ENCODE measurements around the gene FLACC1. TPM values are rescaled to one million over a fixed set of nuclear protein-coding genes. Genes with fewer than 3 reads are reported as not detected.

Gene FLACC1
- total RNA-seq, 1 experiment from 2014 or later = 0.87 TPM

GRCh38 chr2:201360256-201360655, 3.1 kb upstream of the FLACC1 start:
- intact Hi-C loops (cut with micrococcal nuclease; ENCODE audit: unreplicated experiment) = loop anchor here (5.0 kb wide), 1 partner anchor 178 kb away; the partner anchor contains the start of gene CASP10
- Histone ChIP-seq H3K36me3 (ENCODE audit: low read depth) (no peaks in the 10 kb centered on the region), H3K79me2 (ENCODE audit: low read depth) (no peaks in the 10 kb centered on the region), H4K20me1 (ENCODE audit: insufficient read depth) (no peaks in the 10 kb centered on the region), H2AFZ (no peak overlapping the region), H3K4me3 (no peak overlapping the region), H3K4me1 (replicated peaks; ENCODE audit: insufficient read depth) (peaks cover 7% of the 10 kb centered on the region; the same call in 1 of the 2 replicates), H3F3A (ENCODE audit: insufficient read depth, low read depth) (no peaks in the 10 kb centered on the region), H3K27ac (no peak overlapping the region), H3K9me2 (ENCODE audit: insufficient read depth) (no peaks in the 10 kb centered on the region), H3K9me3 (ENCODE audit: insufficient read depth, low read depth) (peaks cover 8% of the 10 kb centered on the region; the same call in 1 of the 2 replicates), H3K27me3 (ENCODE audit: insufficient read depth, low read depth) (no peaks in the 10 kb centered on the region), H3K4me2 (no peak overlapping the region)
- DNase-seq = no peak
- no TSS peak for BruUV-seq (replicated peaks)
- TF ChIP-seq CTCF (conservative IDR thresholded peaks at IDR 0.05) (no peak), EZH2 (IDR thresholded peaks at IDR 0.05; ENCODE audit: low read depth) (no peak)
- ChIA-PET POLR2A (ENCODE audit: unreplicated experiment) (no interaction called here), CTCF (no interaction called here)

- DNase-seq = peak; percentile 29 to 81
- H3K4me2 ChIP-seq = no peak overlapping the region
- no peak overlapping the region for H2AFZ ChIP-seq
- H3K9me2 ChIP-seq (ENCODE audit: insufficient read depth) = no peaks in the 10 kb centered on the region
- POLR2A ChIA-PET (ENCODE audit: unreplicated experiment) = no interaction called here
- no TSS peak for BruUV-seq (replicated peaks)
- CTCF ChIA-PET = interaction anchor here (0.6 kb wide), 1 partner anchor 284 kb away, joined by 4 read pairs; no protein-coding TSS in a partner anchor
- no peak overlapping the region for H3K4me3 ChIP-seq
- no peaks in the 10 kb centered on the region for H3K36me3 ChIP-seq (ENCODE audit: low read depth)
- intact Hi-C loops (cut with micrococcal nuclease; ENCODE audit: unreplicated experiment) = no loop called here
- H3K27me3 ChIP-seq (ENCODE audit: insufficient read depth, low read depth) = no peaks in the 10 kb centered on the region
- no peaks in the 10 kb centered on the region for H3F3A ChIP-seq (ENCODE audit: insufficient read depth, low read depth)
- H4K20me1 ChIP-seq (ENCODE audit: insufficient read depth) = no peaks in the 10 kb centered on the region
- H3K27ac ChIP-seq = no peak overlapping the region
- peaks cover 7% of the 10 kb centered on the region; the same call in 1 of the 2 replicates for H3K4me1 ChIP-seq (replicated peaks; ENCODE audit: insufficient read depth)
- no peak for TF ChIP-seq EZH2 (IDR thresholded peaks at IDR 0.05; ENCODE audit: low read depth)
- TF ChIP-seq CTCF (conservative IDR thresholded peaks at IDR 0.05) = no peak
- H3K9me3 ChIP-seq (ENCODE audit: insufficient read depth, low read depth) = peaks cover 8% of the 10 kb centered on the region; the same call in 1 of the 2 replicates
- H3K79me2 ChIP-seq (ENCODE audit: low read depth) = no peaks in the 10 kb centered on the region
Measured at GRCh38 chr2:201358684-201359083, 1.5 kb upstream of the FLACC1 start.

- CTCF ChIA-PET = no interaction called here
- no peak overlapping the region for H3K4me3 ChIP-seq
- no peaks in the 10 kb centered on the region for H3K27me3 ChIP-seq (ENCODE audit: insufficient read depth, low read depth)
- TF ChIP-seq CTCF (conservative IDR thresholded peaks at IDR 0.05) = no peak
- no peak overlapping the region for H3K27ac ChIP-seq
- H3K9me3 ChIP-seq (ENCODE audit: insufficient read depth, low read depth) = no peaks in the 10 kb centered on the region
- DNase-seq = no peak
- H2AFZ ChIP-seq = no peak overlapping the region
- H3K9me2 ChIP-seq (ENCODE audit: insufficient read depth) = no peaks in the 10 kb centered on the region
- no peaks in the 10 kb centered on the region for H3F3A ChIP-seq (ENCODE audit: insufficient read depth, low read depth)
- no peaks in the 10 kb centered on the region for H3K36me3 ChIP-seq (ENCODE audit: low read depth)
- no peaks in the 10 kb centered on the region for H4K20me1 ChIP-seq (ENCODE audit: insufficient read depth)
- intact Hi-C loops (cut with micrococcal nuclease; ENCODE audit: unreplicated experiment) = no loop called here
- BruUV-seq (replicated peaks) = no TSS peak
- H3K4me1 ChIP-seq (replicated peaks; ENCODE audit: insufficient read depth) = no peaks in the 10 kb centered on the region
- no peak overlapping the region for H3K4me2 ChIP-seq
- POLR2A ChIA-PET (ENCODE audit: unreplicated experiment) = no interaction called here
- H3K79me2 ChIP-seq (ENCODE audit: low read depth) = no peaks in the 10 kb centered on the region
Measured at GRCh38 chr2:201353116-201353515, 4.0 kb downstream of the FLACC1 start.
